Stimulated activated naive CD8-positive, alpha-beta T cell treated with anti-CD3 and anti-CD28 coated beads, Interleukin-15, Interleukin-2, amounts not matched to agents 100 U/mL and 50 U/mL, for 24 hours (primary cell): Measurements from ENCODE around the gene PGAP6.
A peak's percentile ranks its signal among the peaks of the same experiment; 100 is the strongest.
"Not testable (repeated sequence)": the region's sequence is repeated elsewhere in the genome, so short reads cannot be mapped to it uniquely, and the experiment has no call there.

Experiments
- ATAC-seq: fragments of 150-1000 bp; cut with Tn5 transposase; one replicate; pipeline ENCODE4 v1.10.0; 2021
- DNase-seq: peaks from one replicate; pipeline ENCODE4 v3.0.0; 2021

The PGAP6 gene

DNA sequence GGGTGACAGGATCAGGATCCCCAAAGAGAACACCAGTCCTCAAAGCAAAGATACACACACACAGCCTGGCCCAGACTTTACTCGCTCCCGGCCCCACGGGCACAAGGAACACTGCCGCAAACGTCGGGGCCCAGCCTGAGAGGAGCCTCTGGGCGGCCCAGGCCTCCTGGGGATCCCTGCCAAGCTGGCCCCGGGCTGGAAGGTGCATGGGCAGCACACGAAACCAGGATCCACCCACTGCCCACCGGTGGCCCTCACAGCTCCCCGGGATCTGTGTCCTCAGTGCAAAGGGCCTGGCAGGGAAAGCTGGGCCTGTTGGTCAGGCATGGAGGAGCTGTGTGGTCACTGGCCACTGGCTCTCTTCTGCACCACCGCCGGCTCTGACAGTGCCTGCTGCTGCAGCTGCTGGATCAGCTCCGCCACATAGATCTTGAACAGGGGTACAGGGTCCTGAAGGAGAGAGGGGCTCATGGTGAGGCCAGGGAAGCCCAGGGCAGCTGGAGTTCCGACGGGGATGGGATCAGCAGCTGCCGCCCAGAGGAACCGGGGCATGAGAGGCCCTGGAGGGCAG is 14.4 kb downstream of the PGAP6 start:
- ATAC-seq (no peak), DNase-seq (no peak)

DNA sequence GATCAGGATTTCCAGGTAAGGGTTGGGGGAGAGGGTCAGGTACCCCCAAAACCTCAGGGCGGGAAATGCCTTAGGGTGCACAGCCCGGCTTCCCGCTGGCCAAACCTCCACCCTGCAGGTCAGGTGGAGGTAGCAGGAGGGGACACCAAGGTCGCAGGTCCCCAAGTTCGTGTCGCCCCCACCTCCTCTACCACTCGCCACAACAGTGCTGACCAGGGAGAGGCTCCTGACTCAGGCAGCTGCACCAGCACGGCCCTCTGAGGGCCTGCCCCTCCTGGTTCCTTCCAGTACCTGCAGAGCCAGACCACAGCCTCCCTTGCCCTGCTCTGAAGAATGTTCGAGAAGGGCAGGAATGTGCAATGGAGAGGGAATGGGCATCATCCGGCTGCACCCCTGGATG is 15.3 kb downstream of the PGAP6 start:
- no peak for ATAC-seq
- no peak for DNase-seq

DNA sequence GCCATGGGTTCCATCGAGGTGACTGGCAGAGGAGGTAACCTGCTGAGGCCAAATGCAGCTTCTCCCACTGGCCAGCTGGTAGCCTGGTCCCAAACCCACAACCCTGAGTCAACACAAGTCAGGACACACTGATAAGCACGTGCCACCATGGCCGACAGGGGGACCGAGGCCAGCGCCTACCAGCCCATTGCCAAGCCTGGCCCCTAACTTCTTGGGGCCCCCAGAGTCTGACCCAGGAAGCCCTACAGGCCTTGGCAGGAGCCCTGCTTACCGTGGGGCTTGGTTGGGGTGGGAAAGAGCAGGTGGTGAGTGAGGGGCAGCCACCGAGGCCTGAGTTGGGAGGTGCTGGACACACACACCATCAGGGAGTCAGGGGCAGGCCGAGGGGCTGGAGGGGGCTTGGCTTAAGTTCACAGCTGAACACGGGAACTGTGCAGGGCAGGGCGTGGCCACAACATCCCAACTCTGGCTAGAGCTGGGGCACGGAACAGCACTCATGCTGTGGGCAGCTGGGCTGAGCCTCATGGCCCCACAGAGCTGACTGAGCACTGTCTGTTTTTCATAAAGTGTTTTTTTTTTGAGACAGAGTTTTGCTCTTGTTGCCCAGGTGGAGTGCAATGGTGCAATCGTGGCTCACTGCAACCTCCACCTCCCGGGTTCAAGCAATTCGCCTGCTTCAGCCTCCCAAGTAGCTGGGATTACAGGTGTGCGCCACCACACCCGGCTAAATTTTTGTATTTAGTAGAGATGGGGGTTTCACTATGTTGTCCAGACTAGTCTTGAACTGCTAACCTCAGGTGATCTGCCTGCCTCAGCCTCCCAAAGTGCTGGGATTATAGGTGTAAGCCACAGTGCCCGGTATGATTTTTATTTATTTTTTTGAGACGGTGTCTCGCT is 16.9 kb downstream of the PGAP6 start:
- no peak for ATAC-seq
- DNase-seq: no peak

DNA sequence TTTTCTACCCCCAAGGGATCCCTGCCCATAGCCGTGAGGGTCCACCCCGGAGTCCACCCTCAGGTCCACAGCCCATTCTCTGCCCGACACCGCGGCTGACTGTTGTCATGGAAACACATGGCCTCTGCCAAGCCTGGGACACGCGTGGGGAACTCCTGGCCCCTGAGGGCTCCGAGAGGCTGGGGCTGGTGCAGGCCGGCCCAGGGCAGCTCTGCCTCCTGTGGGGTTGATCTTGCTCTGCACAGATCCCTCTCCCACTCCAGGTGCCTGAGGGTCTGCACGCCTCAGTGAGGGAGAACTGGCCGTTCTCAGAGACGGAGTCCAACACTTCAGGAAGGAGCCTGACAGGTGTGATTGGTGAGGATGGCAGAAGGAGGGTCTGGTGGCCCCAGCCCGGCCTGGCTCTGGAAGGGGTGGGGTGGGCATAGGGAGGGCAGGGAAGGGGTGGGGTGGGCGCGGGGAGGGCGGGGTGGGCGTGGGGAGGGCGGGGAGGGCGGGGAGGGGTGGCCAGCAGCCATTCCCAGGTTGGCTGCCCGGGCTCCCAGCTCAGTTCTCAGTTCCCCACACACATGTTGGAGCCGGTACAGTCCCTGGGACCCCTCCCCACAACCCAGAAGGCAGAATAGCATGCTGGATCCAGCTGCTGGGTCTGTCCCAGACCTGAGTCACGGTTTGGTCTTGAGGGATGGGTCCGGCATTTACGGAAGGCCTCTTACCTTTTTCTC is 17.9 kb downstream of the PGAP6 start:
- DNase-seq (no peak), ATAC-seq (no peak)

DNA sequence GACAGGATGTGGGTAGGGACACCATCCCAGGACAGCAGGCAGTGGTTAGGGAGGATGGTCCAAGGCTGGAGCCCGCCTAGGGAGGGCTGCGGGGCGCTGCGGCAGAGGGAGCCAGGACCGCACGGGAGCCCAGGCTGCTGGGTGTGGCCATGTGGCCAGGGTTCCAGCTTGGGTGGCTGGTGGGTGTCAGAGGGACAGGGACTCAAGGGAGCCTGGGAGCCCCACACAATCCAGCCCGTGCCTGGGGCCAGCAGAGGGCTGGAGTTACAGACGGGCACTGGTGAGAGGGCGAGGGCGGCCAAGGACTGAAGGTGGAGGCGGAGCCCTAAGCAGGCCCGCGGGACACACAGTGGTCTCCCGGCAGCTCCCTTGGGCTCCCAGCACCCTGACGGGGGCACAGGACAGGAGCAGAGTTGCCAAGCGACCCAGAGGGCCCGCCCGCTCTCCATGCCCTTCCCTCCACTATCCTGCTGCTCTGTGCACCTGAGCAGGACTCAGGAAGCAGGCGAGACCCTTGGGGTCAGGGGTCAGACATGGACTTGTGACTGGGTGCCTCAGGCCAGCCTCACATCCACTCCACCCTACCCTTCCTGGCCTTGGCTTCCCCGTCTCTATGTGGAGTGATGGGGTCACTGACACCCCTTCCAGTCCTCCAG is 18.5 kb downstream of the PGAP6 start:
- DNase-seq: no peak
- no peak for ATAC-seq

DNA sequence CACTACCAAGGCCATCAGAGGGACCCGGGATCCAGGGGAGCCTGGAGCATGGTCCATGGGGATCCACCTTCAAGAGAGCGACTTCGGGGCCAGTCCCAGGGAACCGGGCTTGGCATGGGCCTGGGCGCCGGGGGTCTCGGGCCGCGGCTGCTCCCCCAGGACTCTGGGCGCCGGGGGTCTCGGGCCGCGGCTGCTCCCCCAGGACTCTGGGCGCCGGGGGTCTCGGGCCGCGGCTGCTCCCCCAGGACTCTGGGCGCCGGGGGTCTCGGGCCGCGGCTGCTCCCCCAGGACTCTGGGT is 19.1 kb downstream of the PGAP6 start:
- ATAC-seq, DNase-seq: not testable (repeated sequence)

DNA sequence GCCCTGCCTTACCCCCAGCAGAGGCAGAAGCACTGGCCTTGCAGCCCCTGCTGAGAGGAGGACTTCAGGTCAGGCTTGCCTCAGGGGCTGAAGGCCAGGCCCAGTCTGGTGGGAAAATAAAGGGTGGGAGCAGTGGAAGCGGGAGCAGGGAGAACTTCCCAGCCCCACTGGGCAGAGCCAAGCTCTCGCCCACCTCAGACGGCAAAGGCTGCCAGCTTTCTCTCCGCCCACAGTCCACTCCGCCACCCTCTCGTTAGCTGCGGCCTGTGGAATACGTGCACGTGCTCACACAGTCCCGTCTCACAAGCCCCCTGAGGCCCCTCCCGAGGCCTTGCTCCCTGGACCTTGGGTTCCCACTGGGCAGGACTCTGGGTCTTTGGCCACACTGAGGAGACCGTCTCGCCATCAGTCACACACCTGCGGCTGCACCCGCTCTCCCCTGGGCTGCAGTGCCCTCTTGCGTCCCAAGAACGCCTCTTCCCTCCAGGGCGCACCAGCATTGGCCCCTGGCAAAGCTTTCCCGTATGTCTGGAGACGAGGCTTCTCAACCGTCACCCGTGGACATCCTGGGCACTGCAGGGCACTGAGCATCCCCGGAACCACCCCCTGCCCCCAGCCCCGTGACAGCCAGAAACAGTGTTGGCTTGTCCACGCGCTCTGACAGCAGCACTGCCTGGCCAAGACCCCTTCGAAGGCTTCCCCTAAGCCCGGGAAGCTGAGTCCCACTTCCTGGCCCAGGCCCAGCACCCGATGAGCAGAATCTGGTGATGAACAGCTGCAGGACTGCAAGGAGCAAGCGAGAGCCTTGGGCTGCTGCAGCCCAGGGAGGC is 19.7 kb downstream of the PGAP6 start:
- peak; percentile 78 for DNase-seq

DNA sequence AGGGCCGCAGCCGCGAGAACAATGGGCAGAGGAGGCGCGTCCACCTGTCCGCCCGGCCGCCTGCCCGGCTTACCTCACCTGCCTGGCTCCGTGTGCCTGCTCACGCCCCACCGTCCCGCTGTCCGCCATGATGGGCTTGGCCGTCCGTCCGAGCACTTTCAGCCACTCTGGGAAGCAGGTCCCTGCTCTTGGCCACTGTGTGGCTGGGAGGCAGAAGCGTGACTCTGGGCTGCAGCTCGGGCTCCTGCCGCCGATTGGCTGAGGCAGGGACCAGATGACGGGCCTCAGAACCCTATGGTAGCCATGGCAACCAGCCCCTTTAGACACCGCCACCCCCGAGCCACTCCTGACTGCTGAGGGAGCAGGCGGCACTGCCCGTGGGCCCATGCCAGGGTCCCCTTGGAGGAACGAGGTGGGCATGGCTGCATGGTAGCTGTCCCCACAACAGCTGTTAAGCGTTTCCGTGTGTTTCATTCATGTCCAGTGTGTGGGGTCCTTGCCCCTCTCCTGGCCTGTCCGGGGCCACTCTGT is 20.4 kb downstream of the PGAP6 start:
- ATAC-seq: no peak
- DNase-seq: no peak

More for the DNA sequence above, 19.7 kb downstream of the PGAP6 start:
- peak; percentile 86 for ATAC-seq

DNA sequence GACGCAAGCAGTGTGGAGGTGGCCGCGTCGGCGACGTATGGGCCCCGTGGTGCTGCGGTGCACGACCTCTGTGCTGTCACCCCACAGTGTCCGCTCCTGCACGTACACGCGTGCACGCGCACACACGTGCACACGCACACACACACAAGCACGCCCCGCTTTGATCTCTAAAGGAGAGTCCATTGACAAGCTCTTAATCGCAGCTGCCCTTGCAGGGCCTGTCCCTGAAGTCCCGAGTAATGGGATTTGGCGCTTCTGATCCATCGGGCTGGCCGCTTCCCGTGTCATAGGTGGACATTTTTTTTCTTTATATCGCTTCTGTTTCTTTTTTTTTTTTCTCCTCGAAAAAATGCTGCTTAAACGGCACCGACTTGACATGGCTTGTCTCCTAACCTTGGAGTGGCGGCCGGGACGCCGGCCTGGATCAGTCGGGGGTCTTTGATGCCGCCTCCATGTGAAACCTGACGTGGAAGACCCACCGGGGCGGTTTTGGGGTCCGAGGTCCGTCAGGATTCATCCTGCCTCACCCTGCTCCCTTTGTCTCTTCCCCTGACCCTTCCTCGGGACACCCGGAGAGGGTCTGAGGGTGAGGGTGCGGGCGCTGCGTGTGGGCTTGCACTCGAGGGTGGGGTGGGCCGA is 21.0 kb downstream of the PGAP6 start:
- no peak for DNase-seq
- ATAC-seq: no peak

DNA sequence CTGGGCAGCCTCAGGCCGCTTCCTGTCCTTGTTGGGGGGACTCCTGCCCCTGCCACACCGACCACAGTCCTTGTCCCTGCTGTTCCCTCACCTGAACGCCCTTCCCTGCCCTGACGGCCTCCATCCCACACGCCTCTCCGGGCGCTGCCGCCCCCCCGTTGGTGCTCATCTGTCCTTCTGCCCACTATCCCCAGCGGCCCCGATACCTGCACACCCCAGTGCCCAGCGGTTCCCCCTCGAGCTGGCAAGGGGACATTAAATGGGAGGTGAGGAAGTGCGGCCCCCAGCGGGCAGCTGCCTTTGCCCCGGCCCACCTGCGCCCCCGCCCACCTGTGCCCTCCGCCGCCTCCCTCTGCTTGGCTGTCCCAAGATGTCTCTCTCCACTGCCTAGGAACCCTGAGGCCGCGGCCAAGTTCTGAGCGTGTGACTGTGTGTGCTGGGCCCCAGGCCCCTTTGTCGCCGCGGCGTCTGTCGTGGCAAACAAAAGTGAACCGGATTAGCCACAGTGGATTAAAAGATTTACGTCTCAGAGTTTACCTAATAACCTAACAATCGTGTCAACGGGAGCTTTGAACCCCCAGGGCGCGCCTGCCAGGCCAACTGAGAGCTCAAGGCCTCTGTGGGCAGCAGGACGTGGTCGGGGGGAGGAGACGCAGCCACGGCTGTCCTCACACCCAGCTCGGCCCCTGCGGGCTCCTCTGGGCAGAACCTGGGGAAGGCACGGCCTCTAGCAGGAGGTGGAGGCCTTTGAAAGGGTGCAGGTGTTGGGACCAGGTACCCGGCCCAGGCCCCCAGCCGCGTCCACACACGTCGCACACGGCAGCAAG is 21.7 kb downstream of the PGAP6 start:
- ATAC-seq: no peak
- no peak for DNase-seq

DNA sequence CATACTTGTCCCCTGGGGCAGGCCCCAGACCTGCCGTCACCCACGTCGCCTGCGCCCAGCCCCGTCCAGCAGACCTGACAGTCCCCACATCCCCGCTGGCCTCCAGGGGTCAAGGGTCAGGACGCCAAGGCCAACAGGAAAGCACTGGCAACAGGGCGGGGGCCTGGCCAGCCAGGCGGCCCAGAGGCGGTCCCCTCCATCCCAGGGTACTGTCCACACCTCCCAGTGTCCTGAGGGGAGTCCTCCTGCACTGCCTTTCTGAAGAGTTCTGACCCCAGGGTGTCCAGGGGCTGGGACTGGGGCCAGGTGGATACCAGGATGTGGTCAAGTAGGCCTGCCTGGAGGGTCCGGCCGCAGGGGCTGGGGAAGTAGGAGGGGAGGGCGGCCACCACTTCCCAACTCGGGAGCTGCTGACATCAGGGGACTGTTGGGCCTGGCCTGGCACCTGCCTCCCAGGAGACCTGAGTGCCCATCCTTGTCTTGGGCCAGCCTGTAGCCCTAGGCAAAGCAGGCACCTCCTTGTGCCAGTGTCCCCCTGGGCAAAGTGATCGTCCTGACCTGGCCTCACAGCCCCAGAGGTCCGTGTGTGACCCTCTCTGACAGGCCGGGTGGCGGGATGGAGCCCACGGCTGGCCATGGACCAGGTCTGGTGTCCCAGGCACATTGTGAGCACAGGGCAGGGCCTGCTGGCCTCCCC is 22.6 kb downstream of the PGAP6 start:
- no peak for ATAC-seq
- no peak for DNase-seq

DNA sequence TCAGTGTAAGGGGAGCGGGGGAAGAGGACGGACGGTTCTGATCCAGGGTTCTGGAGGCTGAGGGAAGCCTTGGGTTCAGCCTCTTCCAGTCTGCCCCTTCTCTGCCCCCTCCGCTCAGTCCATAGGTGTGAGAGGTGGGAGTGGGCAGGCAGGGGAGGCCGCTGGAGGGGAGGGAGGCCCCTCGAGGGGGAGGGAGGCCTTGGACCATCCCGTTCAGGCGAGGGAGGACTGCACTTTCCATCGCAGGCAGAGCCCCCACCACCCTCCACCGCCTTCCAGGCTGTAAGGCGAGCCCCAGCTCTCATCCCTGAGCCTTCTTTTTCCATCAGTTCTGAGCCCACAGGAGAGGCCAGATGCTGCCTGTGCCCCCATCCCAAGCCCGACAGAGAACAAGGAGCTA is 25.0 kb downstream of the PGAP6 start:
- no peak for ATAC-seq
- DNase-seq: no peak

DNA sequence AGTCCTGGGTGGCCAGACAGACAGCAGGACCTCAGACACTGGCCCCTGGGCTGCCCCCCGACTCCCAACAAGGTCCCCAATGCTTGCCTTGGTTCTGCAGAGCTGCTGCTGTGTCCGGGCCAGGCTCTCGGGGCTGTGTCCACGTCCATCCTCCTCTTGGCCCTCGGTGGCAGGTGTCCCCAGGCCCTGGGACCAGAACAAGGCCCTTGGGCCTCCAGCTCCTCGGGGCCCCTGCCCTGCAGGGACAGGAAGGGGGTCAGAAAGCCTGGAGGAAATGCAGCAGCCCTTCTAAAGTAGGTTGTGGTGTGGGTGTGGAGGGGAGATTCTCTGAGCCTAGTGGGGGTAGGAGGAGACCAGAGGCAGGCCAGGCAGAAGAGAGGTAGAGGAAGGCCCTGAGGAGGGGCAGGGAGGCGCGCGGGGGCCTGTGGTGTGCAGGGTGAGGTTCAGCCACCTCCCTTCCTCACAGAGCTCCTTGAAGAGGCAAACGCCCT is 26.8 kb downstream of the PGAP6 start:
- DNase-seq (peak; percentile 36), ATAC-seq (no peak)

DNA sequence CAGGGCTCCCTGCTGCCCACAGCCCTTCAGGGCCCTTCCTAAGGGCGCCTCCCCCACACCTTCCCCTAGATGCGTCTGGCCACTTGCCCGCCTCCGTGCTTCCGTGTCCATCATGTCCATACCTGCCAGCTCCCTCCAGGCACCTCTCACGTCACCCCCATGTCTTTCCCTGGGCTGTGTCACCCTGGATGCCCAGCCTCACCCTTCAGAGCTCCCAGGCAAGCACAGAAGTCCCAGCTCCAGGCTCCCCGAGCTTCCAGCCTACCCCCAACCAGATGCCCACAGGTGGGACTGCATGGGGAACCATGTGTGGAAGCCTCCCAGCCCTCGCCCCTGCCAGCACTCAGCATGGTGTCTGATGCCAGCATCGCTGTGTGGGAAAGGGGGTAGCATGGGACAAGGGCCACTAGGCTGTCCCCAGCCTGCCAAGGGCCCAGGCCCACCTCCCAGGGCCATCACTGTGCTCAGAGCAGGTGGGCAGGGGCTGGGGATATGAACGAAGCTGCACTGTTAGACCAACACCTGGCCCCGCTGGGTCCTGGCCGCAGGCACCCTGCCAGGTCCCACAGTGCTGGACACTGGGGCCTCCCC is 27.4 kb downstream of the PGAP6 start:
- ATAC-seq (no peak), DNase-seq (no peak)

DNA sequence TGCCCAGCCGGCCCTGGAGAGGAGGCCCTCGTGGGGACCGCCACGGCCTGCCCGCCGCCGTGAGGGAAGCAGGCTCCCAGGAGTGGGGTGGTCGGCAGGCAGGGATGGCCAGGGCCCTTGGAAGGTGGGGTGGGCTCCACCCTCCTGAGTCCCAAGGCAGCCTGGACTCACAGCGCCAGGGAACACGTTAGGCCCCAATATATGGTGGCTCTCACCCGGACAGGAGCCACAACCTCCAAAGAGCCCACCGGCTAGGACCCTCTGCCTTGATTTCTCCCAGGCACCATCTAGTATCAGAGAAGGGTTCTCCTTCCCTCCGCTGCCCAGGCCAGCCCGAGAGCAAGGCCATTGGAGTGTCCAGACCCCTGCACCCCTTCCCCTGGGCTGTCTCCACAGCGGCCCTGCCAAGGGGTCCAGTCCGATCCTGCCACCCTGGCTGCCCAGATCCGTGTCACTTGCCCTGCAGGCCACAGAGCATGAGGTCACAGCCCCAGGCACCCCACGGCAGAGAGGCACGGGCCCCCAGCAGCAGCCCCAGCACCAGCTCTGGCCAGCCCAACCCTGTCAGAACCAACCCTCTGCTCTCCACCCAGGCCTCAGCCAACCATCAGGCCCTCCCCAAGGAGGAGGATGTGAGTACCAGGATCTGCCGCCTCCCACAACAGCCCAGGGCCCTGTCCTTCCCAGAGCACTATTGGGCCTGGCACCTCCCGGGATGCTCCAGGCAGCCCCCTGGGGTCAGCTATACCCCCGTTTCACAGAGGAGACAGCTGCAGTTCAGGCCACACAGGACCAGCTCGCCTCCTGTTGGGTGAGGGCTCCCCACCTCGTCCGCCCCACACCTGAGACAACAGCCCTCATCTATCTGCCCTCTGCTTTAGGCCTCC is 28.1 kb downstream of the PGAP6 start:
- no peak for DNase-seq
- ATAC-seq: no peak

DNA sequence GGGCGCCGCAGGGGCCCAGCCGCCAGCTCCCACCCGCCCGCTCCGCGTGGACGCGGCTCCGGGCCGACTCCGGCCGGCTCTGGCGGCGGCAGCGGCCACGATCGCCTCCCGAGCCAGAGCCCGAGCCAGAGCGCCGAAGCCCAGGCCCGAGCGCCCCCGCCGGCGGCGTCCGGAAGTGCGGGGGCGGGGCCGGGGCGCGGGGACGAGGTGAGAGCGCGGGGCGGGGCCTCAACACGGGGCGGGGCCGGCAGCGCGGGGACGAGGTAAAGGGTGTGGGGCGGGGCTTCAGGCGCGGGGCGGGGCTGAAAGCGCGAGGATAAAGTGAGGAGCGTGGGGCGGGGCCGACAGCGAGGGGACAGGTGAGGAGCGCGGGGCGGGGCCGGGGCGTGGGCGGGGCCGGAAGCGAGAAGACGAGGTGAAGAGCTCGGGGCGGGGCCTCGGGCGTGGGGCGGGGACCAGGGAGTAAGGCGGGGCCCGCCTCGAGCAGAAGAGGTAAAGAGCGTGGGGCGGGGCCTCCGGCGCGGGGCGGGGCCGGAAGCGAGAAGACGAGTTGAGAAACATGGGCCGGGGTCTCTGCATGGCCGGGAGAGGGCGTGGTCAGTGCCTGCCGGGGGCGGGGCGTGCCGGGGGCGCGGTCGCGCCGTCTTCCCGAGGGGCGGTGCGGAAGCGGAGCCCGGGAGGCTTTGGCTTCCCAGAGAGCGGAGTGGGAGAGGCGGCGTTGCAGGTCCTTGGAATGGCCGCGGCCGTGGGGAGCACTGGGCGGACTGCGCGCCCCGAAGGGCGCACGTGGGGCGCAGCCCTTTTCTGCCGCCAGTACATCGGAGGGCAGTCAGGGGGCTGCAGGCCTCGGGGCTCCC is 29.0 kb downstream of the PGAP6 start, which contains the start of gene AXIN1:
AXIN1 (minus strand) TSS at position 177 of the 857 bp plus-strand sequence. CDS start 5,698 bp downstream, outside the sequence.
- DNase-seq (peak; percentile 100), ATAC-seq (peak; percentile 83)
